OCI-LY1 (cell line): ENCODE data around the gene COPE.

Source experiments
- H2AFZ ChIP-seq: fragments of 200-600 bp; sonication (generic), shearing (Covaris generic); 2 replicates; pipeline ENCODE4 v1.6.0; 2014; ENCODE audit warnings: antibody characterized with exemption, mild to moderate bottlenecking, low read length
- H3F3A ChIP-seq: fragments of 200-600 bp; sonication (generic), shearing (Covaris generic); 2 replicates; pipeline ENCODE4 v1.6.0; 2014; ENCODE audit warnings: mild to moderate bottlenecking, antibody characterized with exemption, low read length, moderate library complexity; ENCODE audit not compliant: insufficient read depth
- H3K27ac ChIP-seq: fragments of 200-600 bp; sonication (generic); 2 replicates; pipeline ENCODE4 v1.5.1; 2014; ENCODE audit warnings: low read length, mixed run types, mild to moderate bottlenecking, low read depth; ENCODE audit not compliant: poor library complexity, severe bottlenecking
- H3K27me3 ChIP-seq: fragments of 200-600 bp; sonication (generic); 2 replicates; pipeline ENCODE4 v1.6.0; 2014; ENCODE audit warnings: antibody characterized with exemption, mild to moderate bottlenecking, low read length, moderate library complexity; ENCODE audit not compliant: insufficient read depth
- H3K36me3 ChIP-seq: fragments of 200-600 bp; sonication (generic); 2 replicates; pipeline ENCODE4 v1.6.1; 2014; ENCODE audit warnings: mild to moderate bottlenecking, antibody characterized with exemption, low read length, moderate library complexity, mixed read lengths; ENCODE audit not compliant: insufficient read depth
- H3K4me1 ChIP-seq: fragments of 200-600 bp; sonication (generic); 2 replicates; pipeline ENCODE4 v1.5.1; 2014; ENCODE audit warnings: mild to moderate bottlenecking, low read length, moderate library complexity; ENCODE audit not compliant: insufficient read depth, severe bottlenecking
- H3K4me2 ChIP-seq: fragments of 200-600 bp; sonication (generic), shearing (Covaris generic); 2 replicates; pipeline ENCODE4 v1.6.1; 2014; ENCODE audit warnings: low read length
- H3K4me3 ChIP-seq: fragments of 200-600 bp; sonication (generic); 2 replicates; pipeline ENCODE4 v1.5.1; 2014; ENCODE audit warnings: low read length, low read depth, mild to moderate bottlenecking, mixed read lengths; ENCODE audit not compliant: poor library complexity, severe bottlenecking
- H3K79me2 ChIP-seq: fragments of 200-600 bp; shearing (Covaris generic); 2 replicates; pipeline ENCODE4 v1.6.1; 2016; ENCODE audit warnings: mixed run types, low read length, mixed read lengths; ENCODE audit not compliant: insufficient read depth
- H3K9ac ChIP-seq: fragments of 200-600 bp; sonication (generic), shearing (Covaris generic); 2 replicates; pipeline ENCODE4 v1.6.1; 2014; ENCODE audit warnings: mild to moderate bottlenecking, low read length, mixed read lengths
- H3K9me2 ChIP-seq: fragments of 200-600 bp; sonication (generic), shearing (Covaris generic); 2 replicates; pipeline ENCODE4 v1.6.1; 2014; ENCODE audit warnings: low read depth, mild to moderate bottlenecking, low read length, mixed read lengths
- H3K9me3 ChIP-seq: fragments of 200-600 bp; shearing (Covaris generic); 2 replicates; pipeline ENCODE4 v1.6.1; 2014; ENCODE audit warnings: low read length, mixed read lengths
- H4K20me1 ChIP-seq: fragments of 200-600 bp; sonication (generic), shearing (Covaris generic); 2 replicates; pipeline ENCODE4 v1.6.0; 2016; ENCODE audit warnings: mild to moderate bottlenecking, low read length; ENCODE audit not compliant: insufficient read depth
- CTCF ChIP-seq: fragments of 200-600 bp; sonication (generic), shearing (Covaris generic); IDR thresholded peaks from 2 replicates; pipeline ENCODE4 v1.5.1; 2017; ENCODE audit warnings: mild to moderate bottlenecking, antibody characterized with exemption, low read length, moderate library complexity, mixed read lengths
- EZH2 ChIP-seq: fragments of 200-600 bp; sonication (generic), shearing (Covaris generic); IDR thresholded peaks from 2 replicates; pipeline ENCODE4 v1.8.0; 2017; ENCODE audit warnings: borderline replicate concordance, mixed run types, mild to moderate bottlenecking, antibody characterized with exemption, low read length, moderate library complexity, mixed read lengths

The COPE gene

GRCh38 chr19:18886972-18887371, 32.2 kb downstream of the COPE start:
- no peak overlapping the region for H3K27ac ChIP-seq
- H3K9me3 ChIP-seq = no peaks in the 10 kb centered on the region
- H3K4me3 ChIP-seq = no peak overlapping the region
- no peaks in the 10 kb centered on the region for H3K9me2 ChIP-seq
- peaks cover 8% of the 10 kb centered on the region for H3K27me3 ChIP-seq
- TF ChIP-seq EZH2 (no peak), CTCF (no peak)
- no peaks in the 10 kb centered on the region for H3K79me2 ChIP-seq
- H2AFZ ChIP-seq = no peak overlapping the region
- H3F3A ChIP-seq = no peaks in the 10 kb centered on the region
- no peak overlapping the region for H3K4me2 ChIP-seq
- H3K9ac ChIP-seq = no peak overlapping the region
- H4K20me1 ChIP-seq = no peaks in the 10 kb centered on the region
- H3K36me3 ChIP-seq = no peaks in the 10 kb centered on the region
- H3K4me1 ChIP-seq = no peaks in the 10 kb centered on the region

GRCh38 chr19:18883526-18884304, 35.5 kb downstream of the COPE start:
- Histone ChIP-seq H3K79me2 (no peaks in the 10 kb centered on the region), H3K9me3 (no peaks in the 10 kb centered on the region), H3K4me1 (peaks cover 6% of the 10 kb centered on the region), H3K4me2 (no peak overlapping the region), H2AFZ (no peak overlapping the region), H3K9ac (no peak overlapping the region), H3K36me3 (no peaks in the 10 kb centered on the region), H3F3A (no peaks in the 10 kb centered on the region), H3K27ac (no peak overlapping the region), H3K9me2 (no peaks in the 10 kb centered on the region), H3K27me3 (peaks cover 8% of the 10 kb centered on the region), H3K4me3 (no peak overlapping the region), H4K20me1 (no peaks in the 10 kb centered on the region)
- TF ChIP-seq CTCF = no peak
- no peak for TF ChIP-seq EZH2

- H3K4me3 ChIP-seq = no peak overlapping the region
- no peak overlapping the region for H3K4me2 ChIP-seq
- H4K20me1 ChIP-seq = no peaks in the 10 kb centered on the region
- H3K27me3 ChIP-seq = no peaks in the 10 kb centered on the region
- H3K9me2 ChIP-seq = no peaks in the 10 kb centered on the region
- no peaks in the 10 kb centered on the region for H3F3A ChIP-seq
- H3K9me3 ChIP-seq = 0 out of 2 replicates have a peak, but pooled peaks cover 3% of the 10 kb centered on the region
- H3K79me2 ChIP-seq = no peaks in the 10 kb centered on the region
- no peaks in the 10 kb centered on the region for H3K36me3 ChIP-seq
- no peak for TF ChIP-seq CTCF
- TF ChIP-seq EZH2 = no peak
- H2AFZ ChIP-seq = no peak overlapping the region
- H3K27ac ChIP-seq = no peak overlapping the region
- no peak overlapping the region for H3K9ac ChIP-seq
- peaks cover 6% of the 10 kb centered on the region for H3K4me1 ChIP-seq
Observed at GRCh38 chr19:18881491-18881890, 37.7 kb downstream of the COPE start.
